PFSK-1 (cell line): ENCODE results near the gene LRP3.

Experiments used
- POLR2AphosphoS5 ChIP-seq: IDR thresholded peaks from 2 replicates; pipeline ENCODE4 v1.6.1; 2012; ENCODE audit warnings: low read depth, mild to moderate bottlenecking, control low read depth, low read length, moderate library complexity
- REST ChIP-seq, 2 experiments: IDR thresholded peaks; 2 replicates each; pipeline versions ENCODE4 v1.6.1 to v1.8.0; 2011 to 2012; ENCODE audit warnings: low read depth in 2 of 2, low read length in 2 of 2, control low read depth in 1 of 2, inconsistent platforms in 1 of 2, mild to moderate bottlenecking in 1 of 2, moderate library complexity in 1 of 2; ENCODE audit not compliant: insufficient read depth in 1 of 2
- TAF1 ChIP-seq: IDR thresholded peaks from 2 replicates; pipeline ENCODE4 v1.6.1; 2012; ENCODE audit warnings: low read length, control low read depth, borderline replicate concordance; ENCODE audit not compliant: insufficient read depth

- TF ChIP-seq POLR2AphosphoS5 (no peak), REST (IDR thresholded peaks at IDR 0.05; ENCODE audit: insufficient read depth in 1 of 2, low read depth in 2 of 2, low read length in 2 of 2) (no peak), TAF1 (no peak)
Observed at GRCh38 chr19:33211794-33212435, 17.8 kb downstream of the LRP3 start.
